ENCODE data around the gene NUP210L. TPM values are rescaled to one million over a fixed set of nuclear protein-coding genes. Genes with fewer than 3 reads are reported as not detected.
"Not testable (repeated sequence)": the region's sequence is repeated elsewhere in the genome, so short reads cannot be mapped to it uniquely, and the experiment has no call there.

Gene NUP210L
- total RNA-seq, 1 donor from 2014 or later: not detected

DNA sequence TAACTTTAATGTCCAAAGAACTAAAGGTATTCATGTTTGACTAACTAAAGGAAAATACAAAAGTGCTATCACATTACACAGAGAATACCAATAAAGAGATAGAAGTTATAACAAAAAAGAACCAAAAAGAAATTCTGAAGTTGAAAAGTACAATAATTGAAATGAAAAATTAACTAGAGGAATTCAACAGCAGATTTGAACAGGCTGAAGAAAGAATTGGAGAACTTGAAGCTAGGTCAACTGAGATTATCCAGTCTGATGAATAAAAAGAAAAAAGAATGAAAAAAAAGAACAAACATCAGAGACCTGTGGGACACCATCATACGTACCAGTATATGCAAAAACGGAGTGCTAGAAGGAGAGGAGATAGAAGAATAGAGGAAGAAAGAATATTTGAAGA lies 78.5 kb downstream of the NUP210L start:
- no peaks in the 10 kb centered on the region for H3K36me3 Mint-ChIP-seq
- TF ChIP-seq EZH2phosphoT487 (IDR thresholded peaks at IDR 0.05) (no peak), EZH2 (IDR thresholded peaks at IDR 0.05) (no peak)
- TF ChIP-seq, protein P1, sequence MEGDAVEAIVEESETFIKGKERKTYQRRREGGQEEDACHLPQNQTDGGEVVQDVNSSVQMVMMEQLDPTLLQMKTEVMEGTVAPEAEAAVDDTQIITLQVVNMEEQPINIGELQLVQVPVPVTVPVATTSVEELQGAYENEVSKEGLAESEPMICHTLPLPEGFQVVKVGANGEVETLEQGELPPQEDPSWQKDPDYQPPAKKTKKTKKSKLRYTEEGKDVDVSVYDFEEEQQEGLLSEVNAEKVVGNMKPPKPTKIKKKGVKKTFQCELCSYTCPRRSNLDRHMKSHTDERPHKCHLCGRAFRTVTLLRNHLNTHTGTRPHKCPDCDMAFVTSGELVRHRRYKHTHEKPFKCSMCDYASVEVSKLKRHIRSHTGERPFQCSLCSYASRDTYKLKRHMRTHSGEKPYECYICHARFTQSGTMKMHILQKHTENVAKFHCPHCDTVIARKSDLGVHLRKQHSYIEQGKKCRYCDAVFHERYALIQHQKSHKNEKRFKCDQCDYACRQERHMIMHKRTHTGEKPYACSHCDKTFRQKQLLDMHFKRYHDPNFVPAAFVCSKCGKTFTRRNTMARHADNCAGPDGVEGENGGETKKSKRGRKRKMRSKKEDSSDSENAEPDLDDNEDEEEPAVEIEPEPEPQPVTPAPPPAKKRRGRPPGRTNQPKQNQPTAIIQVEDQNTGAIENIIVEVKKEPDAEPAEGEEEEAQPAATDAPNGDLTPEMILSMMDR (IDR thresholded peaks at IDR 0.05): no peak
- H3K4me2 ChIP-seq: no peak overlapping the region
- H3K79me2 ChIP-seq (ENCODE audit: low read depth): no peaks in the 10 kb centered on the region
- no peak overlapping the region for H3K27ac Mint-ChIP-seq
- peaks cover 7% of the 10 kb centered on the region for H3K9me3 Mint-ChIP-seq
- H3K4me1 ChIP-seq: no peaks in the 10 kb centered on the region
- H3K27ac ChIP-seq: no peak overlapping the region
- no peaks in the 10 kb centered on the region for H4K20me1 ChIP-seq (ENCODE audit: low read depth)
- no peak overlapping the region for H3K4me3 Mint-ChIP-seq
- H3K36me3 ChIP-seq: no peaks in the 10 kb centered on the region
- no peaks in the 10 kb centered on the region for H3F3A ChIP-seq (ENCODE audit: low read depth)
- no peaks in the 10 kb centered on the region for H3K27me3 ChIP-seq
- H3K9me3 ChIP-seq (ENCODE audit: low read depth): no peaks in the 10 kb centered on the region
- no peak overlapping the region for H3K9ac ChIP-seq
- DNase-seq (ENCODE audit: low spot score): no peak
- H3K27me3 Mint-ChIP-seq (ENCODE audit: insufficient read depth, low read depth): peaks cover 2% of the 10 kb centered on the region
- H2AFZ ChIP-seq (replicated peaks): no peak overlapping the region
- H3K4me1 Mint-ChIP-seq: no peaks in the 10 kb centered on the region
- H3K4me3 ChIP-seq: no peak overlapping the region

DNA sequence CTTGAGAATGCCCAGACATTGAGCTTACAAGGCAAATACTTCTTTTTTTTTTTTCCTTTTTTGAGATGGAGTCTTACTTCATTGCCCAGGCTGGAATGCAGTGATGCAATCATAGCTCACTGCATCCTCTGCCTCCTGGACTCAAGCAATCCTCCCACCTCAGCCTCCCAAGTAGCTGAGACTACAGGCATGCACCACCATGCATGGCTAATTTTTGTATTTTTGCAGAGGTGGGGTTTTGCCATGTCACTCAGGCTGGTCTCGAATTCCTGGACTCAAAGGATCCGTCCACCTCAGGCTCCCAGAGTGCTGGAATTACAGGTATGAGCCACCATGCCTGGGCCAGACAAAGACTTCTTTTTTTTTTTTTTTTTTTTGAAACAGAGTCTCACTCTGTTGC lies 79.1 kb downstream of the NUP210L start:
- no peaks in the 10 kb centered on the region for H3F3A ChIP-seq (ENCODE audit: low read depth)
- H3K36me3 ChIP-seq: no peaks in the 10 kb centered on the region
- Mint-ChIP-seq H3K4me1 (no peaks in the 10 kb centered on the region), H3K9me3 (peaks cover 7% of the 10 kb centered on the region), H3K27ac (no peak overlapping the region), H3K27me3 (ENCODE audit: insufficient read depth, low read depth) (peaks cover 2% of the 10 kb centered on the region), H3K4me3 (no peak overlapping the region), H3K36me3 (no peaks in the 10 kb centered on the region)
- H3K4me3 ChIP-seq: no peak overlapping the region
- H3K79me2 ChIP-seq (ENCODE audit: low read depth): no peaks in the 10 kb centered on the region
- H3K4me2 ChIP-seq: no peak overlapping the region
- no peak overlapping the region for H3K27ac ChIP-seq
- no peak for DNase-seq (ENCODE audit: low spot score)
- TF ChIP-seq, protein P1 (IDR thresholded peaks at IDR 0.05): no peak
- TF ChIP-seq EZH2 (IDR thresholded peaks at IDR 0.05) (no peak), EZH2phosphoT487 (IDR thresholded peaks at IDR 0.05) (no peak)
- no peak overlapping the region for H2AFZ ChIP-seq (replicated peaks)
- H3K27me3 ChIP-seq: no peaks in the 10 kb centered on the region
- H3K9me3 ChIP-seq (ENCODE audit: low read depth): no peaks in the 10 kb centered on the region
- H4K20me1 ChIP-seq (ENCODE audit: low read depth): no peaks in the 10 kb centered on the region
- no peaks in the 10 kb centered on the region for H3K4me1 ChIP-seq
- H3K9ac ChIP-seq: no peak overlapping the region

DNA sequence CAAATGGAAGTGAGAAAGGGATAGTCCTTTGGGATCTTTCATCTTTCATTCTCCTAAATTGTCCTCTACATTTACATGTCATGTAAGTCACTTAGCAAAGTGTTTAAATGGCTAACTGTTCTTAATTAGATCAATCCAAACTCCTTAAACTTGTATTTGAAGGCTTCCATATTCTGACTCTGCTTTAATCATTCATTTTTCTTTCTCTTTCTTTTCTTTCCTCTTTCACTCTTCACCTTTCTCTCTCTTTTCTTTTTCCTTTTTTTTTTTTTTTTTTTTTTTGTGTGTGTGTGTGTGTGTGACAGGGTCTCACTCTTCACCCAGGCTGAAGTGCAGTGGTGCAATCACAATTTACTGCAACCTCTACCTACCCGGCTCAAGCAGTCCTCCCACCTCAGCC lies 92.6 kb downstream of the NUP210L start:
- Histone ChIP-seq H3K79me2 (ENCODE audit: low read depth) (no peaks in the 10 kb centered on the region), H3F3A (ENCODE audit: low read depth) (no peaks in the 10 kb centered on the region), H2AFZ (replicated peaks) (no peak overlapping the region), H3K9ac (no peak overlapping the region), H3K4me3 (no peak overlapping the region), H3K9me3 (ENCODE audit: low read depth) (no peaks in the 10 kb centered on the region), H3K4me1 (no peaks in the 10 kb centered on the region), H3K4me2 (no peak overlapping the region), H3K27ac (no peak overlapping the region), H4K20me1 (ENCODE audit: low read depth) (no peaks in the 10 kb centered on the region), H3K36me3 (no peaks in the 10 kb centered on the region), H3K27me3 (no peaks in the 10 kb centered on the region)
- Mint-ChIP-seq H3K4me3 (no peak overlapping the region), H3K27ac (no peak overlapping the region), H3K9me3 (peaks cover under 1% of the 10 kb centered on the region), H3K4me1 (no peaks in the 10 kb centered on the region), H3K36me3 (no peaks in the 10 kb centered on the region), H3K27me3 (ENCODE audit: insufficient read depth, low read depth) (no peaks in the 10 kb centered on the region)
- no peak for TF ChIP-seq EZH2 (IDR thresholded peaks at IDR 0.05)
- TF ChIP-seq, protein P1 (IDR thresholded peaks at IDR 0.05): no peak
- TF ChIP-seq EZH2phosphoT487 (IDR thresholded peaks at IDR 0.05): no peak
- no peak for DNase-seq (ENCODE audit: low spot score)

DNA sequence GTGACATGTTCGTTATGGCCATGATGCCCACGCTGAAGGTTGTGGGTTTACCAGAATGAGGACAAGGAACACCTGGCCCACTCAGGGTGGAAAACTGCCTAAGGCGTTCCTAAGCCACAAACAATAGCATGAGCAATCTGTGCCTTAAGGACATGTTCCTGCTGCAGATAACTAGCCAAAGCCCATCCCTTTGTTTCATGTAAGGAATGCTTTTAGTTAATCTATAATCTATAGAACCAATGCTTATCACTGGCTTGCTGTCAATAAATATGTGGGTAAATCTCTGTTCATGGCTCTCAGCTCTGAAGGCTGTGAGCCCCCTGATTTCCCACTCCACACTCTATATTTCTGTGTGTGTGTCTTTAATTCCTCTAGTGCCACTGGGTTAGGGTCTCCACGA lies 107.4 kb downstream of the NUP210L start:
- not testable (repeated sequence) for H4K20me1 ChIP-seq (ENCODE audit: low read depth); H2AFZ ChIP-seq (replicated peaks); H3K4me3 ChIP-seq; H3K4me1 ChIP-seq; H3K9me3 ChIP-seq (ENCODE audit: low read depth); H3K36me3 Mint-ChIP-seq; H3K27ac Mint-ChIP-seq; H3K79me2 ChIP-seq (ENCODE audit: low read depth); H3K27me3 ChIP-seq; H3K9me3 Mint-ChIP-seq; H3K36me3 ChIP-seq; H3K4me3 Mint-ChIP-seq; H3K27ac ChIP-seq; H3K4me1 Mint-ChIP-seq; DNase-seq (ENCODE audit: low spot score); H3F3A ChIP-seq (ENCODE audit: low read depth); H3K4me2 ChIP-seq; H3K9ac ChIP-seq; H3K27me3 Mint-ChIP-seq (ENCODE audit: insufficient read depth, low read depth)

DNA sequence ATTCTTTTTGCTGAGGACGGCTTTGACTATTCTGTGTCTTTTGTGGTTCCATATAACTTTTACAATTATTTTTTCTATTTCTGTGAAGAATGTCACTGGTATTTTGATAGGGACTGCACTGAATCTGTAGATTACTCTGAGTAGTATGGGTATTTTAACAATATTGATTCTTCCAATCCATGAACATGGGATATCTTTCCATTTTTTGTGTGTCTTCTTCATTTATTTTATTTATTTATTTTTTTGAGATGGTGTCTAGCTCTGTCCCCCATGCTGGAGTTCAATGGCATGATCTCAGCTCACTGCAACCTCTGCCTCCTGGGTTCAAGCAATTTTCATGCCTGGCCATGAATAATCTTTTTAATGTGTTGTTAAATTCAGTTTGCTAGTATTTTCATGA lies 121.2 kb downstream of the NUP210L start:
- H3K4me2 ChIP-seq; H3K27me3 Mint-ChIP-seq (ENCODE audit: insufficient read depth, low read depth); H3K27ac Mint-ChIP-seq; H3K36me3 ChIP-seq; H3K79me2 ChIP-seq (ENCODE audit: low read depth); DNase-seq (ENCODE audit: low spot score); H3K9me3 Mint-ChIP-seq; H3K4me1 Mint-ChIP-seq; H4K20me1 ChIP-seq (ENCODE audit: low read depth); H3K4me1 ChIP-seq; H2AFZ ChIP-seq (replicated peaks); H3K4me3 Mint-ChIP-seq; H3K27ac ChIP-seq; H3K27me3 ChIP-seq; H3K9me3 ChIP-seq (ENCODE audit: low read depth); H3K36me3 Mint-ChIP-seq; H3K4me3 ChIP-seq; H3F3A ChIP-seq (ENCODE audit: low read depth); H3K9ac ChIP-seq: not testable (repeated sequence)
